Measurements from ENCODE around the gene FGFBP2.

The FGFBP2 gene

DNA sequence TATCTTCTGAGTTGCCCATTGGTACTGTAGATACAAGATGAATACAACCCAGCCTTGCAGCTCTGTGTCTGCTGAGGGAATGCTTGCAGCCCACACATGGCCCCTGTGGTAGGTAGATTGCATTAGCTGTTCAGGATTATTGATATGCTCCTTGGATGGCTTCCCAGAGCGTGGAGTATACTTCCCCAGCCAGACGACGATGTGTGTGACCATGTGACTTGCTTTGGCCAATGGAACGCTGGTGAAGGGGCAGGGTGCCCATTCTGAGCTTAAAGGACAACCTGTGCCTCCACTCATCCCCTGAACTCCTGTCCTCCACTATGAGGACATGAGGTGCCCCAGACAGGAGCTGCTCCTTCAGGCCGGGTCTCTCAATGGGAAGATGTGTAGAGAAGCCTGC, 23.9 kb upstream of the FGFBP2 start:
- H3K4me3 Mint-ChIP-seq, result no peak overlapping the region
- H3K27me3 Mint-ChIP-seq, result no peaks in the 10 kb centered on the region
- peaks cover 2% of the 10 kb centered on the region for H3K4me1 Mint-ChIP-seq (ENCODE audit: low read depth)
- no peaks in the 10 kb centered on the region for H3K36me3 Mint-ChIP-seq (ENCODE audit: low read depth)
- H3K27ac Mint-ChIP-seq, result no peak overlapping the region
- intact Hi-C loops (cut with micrococcal nuclease), result no loop called here
- no peaks in the 10 kb centered on the region for H3K9me3 Mint-ChIP-seq

DNA sequence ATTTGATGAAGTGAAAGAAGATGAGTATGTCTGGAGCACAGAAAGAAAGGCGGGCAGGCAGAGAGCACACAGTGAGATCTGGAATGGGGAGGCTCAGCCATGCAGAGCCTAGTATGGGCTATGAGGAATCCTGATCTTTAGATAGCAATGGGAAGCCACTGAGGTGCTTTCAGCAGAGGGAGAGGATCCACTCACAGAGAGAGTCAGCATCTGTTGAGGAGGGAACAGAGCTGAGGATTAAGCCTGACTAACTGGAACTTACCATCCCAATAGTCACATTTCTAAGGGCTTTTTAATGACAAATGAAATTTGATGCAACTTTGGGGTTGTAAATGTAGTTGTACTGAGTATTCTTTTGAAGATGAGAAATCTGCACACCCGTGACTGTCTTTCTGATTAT, 20.6 kb upstream of the FGFBP2 start:
- no peaks in the 10 kb centered on the region for H3K27me3 Mint-ChIP-seq

DNA sequence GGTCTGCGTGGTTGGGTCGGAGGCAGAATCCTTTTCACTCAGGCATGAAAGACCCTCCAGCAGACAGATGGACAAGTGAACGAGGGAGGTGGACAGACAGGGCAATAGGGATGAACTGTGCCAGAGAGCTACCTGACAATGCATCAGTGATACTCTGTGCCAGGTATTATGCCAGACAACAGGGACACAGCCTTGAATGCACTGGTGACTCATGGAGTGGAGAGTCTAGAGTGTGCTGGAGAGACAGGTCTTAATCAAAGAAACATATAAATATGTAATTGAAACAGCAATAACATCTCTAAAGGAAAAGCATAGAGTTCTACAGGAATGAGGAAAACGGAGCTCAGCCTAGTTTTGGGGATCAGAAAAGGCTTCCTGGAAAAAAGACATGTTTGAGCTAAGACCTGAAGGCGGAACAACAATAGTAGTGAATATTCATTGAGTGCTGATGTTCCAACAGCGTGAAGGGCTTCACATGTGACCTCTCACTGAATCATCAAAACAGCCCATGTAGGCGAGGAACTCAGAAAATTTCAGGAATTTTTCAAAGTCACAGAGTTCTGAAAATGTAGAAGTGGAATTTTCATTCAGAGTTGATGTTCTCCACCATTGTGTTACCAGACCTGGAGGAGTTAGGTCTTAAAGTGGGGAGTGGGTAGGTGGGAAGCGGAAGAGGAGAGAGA, 20.0 kb upstream of the FGFBP2 start:
- Mint-ChIP-seq H3K4me1 (ENCODE audit: low read depth) (peaks cover 6% of the 10 kb centered on the region), H3K27me3 (no peaks in the 10 kb centered on the region), H3K36me3 (ENCODE audit: low read depth) (no peaks in the 10 kb centered on the region)

More for the DNA sequence above, 20.6 kb upstream of the FGFBP2 start:
- intact Hi-C loops (cut with micrococcal nuclease), result no loop called here
- Mint-ChIP-seq H3K27ac (no peak overlapping the region), H3K9me3 (no peaks in the 10 kb centered on the region), H3K4me1 (ENCODE audit: low read depth) (peaks cover 6% of the 10 kb centered on the region), H3K4me3 (no peak overlapping the region), H3K36me3 (ENCODE audit: low read depth) (no peaks in the 10 kb centered on the region)

DNA sequence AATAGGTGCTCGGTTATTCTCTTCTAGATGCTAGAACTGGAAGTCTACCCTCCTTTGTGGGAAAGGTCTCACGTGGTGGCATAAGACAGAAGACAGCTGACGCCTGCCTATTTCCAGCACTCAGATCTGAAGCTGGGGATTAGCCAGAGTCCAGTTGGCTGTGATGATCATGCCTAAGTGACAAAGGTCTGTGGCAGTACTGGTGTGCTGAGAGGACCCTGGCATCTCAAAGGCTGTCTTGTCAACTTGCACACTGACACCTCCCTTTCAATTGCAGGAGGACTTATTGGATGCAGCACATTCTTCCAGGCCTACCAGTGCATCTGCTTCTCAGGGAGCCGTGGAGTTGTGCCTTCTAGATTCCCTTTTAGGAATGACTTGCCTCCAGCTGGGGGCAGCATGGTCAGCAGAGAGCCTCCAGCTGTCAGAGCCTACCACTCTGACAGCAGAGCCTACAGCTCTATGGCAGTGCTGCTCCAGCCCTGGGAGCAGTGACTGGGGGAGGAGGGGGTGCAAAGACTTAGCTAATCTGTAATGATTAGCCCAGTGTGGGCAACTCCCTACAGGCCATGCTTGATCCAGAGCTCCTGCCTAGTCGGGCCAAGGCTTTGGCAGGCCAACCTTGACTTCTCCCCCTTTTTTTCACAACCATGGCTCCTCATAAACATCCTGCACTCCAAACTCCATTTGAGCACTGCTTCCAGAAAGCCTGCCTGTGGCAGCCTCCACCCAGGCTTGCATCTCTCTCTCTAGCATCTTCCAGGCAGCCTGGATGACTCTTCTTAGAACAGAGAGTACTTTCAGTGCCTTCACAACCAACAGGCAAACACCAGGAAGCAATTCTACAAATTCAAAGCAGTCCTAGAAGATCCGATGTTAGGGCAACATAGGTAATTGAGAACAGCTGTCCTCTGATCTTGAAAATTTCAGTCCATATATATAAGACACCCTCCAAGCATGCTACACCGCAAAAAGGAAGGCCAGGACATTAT, 13.8 kb upstream of the FGFBP2 start:
- H3K36me3 Mint-ChIP-seq (ENCODE audit: low read depth), result no peaks in the 10 kb centered on the region
- H3K4me1 Mint-ChIP-seq (ENCODE audit: low read depth), result peaks cover 6% of the 10 kb centered on the region
- no peaks in the 10 kb centered on the region for H3K27me3 Mint-ChIP-seq
- no peak overlapping the region for H3K4me3 Mint-ChIP-seq
- H3K27ac Mint-ChIP-seq, result no peak overlapping the region
- no peaks in the 10 kb centered on the region for H3K9me3 Mint-ChIP-seq
- intact Hi-C loops (cut with micrococcal nuclease), result no loop called here

More for the DNA sequence above, 20.0 kb upstream of the FGFBP2 start:
- intact Hi-C loops (cut with micrococcal nuclease), result no loop called here
- Mint-ChIP-seq H3K27ac (no peak overlapping the region), H3K4me3 (no peak overlapping the region), H3K9me3 (no peaks in the 10 kb centered on the region)

DNA sequence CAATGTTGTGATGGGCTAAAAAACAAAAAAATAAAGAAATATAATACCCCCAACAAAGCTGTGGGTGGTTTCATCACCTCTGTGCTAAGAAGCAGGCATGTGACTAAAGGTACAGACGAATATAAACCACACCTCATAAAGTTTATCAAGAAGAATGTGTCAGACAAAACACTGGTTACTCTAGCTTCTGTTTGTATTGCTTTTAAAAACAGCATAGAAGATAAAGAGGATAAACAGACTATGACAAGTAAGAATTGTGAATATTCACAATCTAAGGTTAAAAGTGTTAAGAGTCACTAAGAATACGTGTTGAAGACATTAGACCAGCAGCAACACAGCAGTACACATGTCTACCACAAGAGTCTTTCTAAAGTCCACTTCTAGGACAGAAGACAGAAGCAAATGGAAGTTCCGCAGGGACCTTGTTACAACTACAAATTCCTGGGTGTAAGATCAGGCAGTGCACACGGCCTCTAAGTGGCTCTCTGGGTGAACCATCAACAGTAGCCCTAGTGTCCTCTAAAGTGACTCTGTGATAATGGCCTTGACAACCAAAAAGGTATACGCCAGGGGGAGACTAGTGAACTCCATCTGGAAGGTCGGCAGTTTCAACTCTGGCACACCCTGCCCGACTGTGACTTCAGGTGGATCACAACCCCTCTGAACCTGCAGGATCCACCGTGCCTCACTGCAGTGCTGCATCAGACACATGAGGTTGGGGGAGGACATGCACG, 8.3 kb upstream of the FGFBP2 start:
- no peaks in the 10 kb centered on the region for H3K4me1 Mint-ChIP-seq (ENCODE audit: low read depth)
- no peaks in the 10 kb centered on the region for H3K9me3 Mint-ChIP-seq
- intact Hi-C loops (cut with micrococcal nuclease), result no loop called here
- peaks cover 1% of the 10 kb centered on the region for H3K27me3 Mint-ChIP-seq
- H3K36me3 Mint-ChIP-seq (ENCODE audit: low read depth), result no peaks in the 10 kb centered on the region
- H3K4me3 Mint-ChIP-seq, result no peak overlapping the region
- H3K27ac Mint-ChIP-seq, result no peak overlapping the region

DNA sequence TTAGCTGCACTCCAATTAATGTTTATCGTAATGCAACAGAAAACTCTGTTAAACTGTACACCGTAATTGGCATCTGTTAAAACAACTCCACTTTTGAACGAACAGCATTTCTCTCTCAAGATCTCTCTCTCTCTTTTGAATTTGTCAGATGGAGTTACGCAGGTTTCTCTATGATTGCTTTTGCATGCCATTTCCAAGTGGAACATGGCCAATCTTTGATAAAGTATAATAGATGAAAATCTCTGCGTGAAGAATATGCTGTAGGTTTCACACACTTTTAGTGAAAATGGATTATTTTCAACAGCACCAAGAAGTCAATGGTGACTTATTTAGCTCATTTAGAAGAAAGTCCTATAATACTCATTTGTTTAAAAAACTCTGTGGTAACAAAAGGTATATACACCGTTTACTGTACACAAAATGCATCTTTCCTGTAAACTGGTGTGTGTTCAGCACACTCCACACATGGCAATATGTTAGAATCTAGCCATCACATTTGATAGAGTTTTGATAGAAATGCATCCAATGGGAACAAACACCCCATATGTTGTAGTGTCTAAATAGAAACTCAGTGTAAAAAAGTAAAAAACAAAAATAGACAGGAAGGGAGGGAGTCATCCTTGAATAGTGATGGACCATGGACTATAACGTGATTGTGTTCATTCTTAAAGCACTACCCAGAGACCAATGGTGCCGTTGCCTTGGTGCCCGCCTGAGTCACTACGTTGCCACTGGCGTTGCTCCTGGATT, 5.8 kb upstream of the FGFBP2 start:
- Mint-ChIP-seq H3K27me3 (peaks cover 1% of the 10 kb centered on the region), H3K27ac (no peak overlapping the region), H3K36me3 (ENCODE audit: low read depth) (no peaks in the 10 kb centered on the region), H3K4me3 (no peak overlapping the region), H3K4me1 (ENCODE audit: low read depth) (peaks cover 6% of the 10 kb centered on the region), H3K9me3 (no peaks in the 10 kb centered on the region)
- intact Hi-C loops (cut with micrococcal nuclease), result no loop called here

DNA sequence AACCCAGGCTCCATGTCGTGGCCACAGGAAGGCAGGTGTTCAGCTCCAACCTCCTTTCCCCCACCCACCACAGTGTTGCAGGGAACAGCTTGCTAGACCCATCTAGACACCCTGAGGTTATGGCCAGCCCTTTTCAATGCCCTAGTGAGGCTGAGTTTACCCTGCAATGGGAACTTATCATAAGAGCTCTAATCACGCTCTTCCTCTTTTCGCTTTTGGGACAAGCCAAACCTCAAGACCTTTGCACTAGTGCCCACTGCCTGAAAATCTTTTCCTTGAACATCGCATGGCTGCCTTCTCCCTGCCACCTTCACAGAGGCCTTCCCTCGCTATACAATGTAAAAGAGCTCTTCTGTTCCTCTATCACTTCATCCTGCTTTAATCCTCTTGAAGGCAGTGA, 2.4 kb upstream of the FGFBP2 start:
- Mint-ChIP-seq H3K36me3 (ENCODE audit: low read depth) (no peaks in the 10 kb centered on the region), H3K27ac (no peak overlapping the region), H3K4me3 (no peak overlapping the region), H3K9me3 (no peaks in the 10 kb centered on the region), H3K27me3 (peaks cover 1% of the 10 kb centered on the region), H3K4me1 (ENCODE audit: low read depth) (peaks cover 26% of the 10 kb centered on the region)
- intact Hi-C loops (cut with micrococcal nuclease), result loop anchor here (2.0 kb wide), 1 partner anchor 35 kb away; no protein-coding TSS in a partner anchor

DNA sequence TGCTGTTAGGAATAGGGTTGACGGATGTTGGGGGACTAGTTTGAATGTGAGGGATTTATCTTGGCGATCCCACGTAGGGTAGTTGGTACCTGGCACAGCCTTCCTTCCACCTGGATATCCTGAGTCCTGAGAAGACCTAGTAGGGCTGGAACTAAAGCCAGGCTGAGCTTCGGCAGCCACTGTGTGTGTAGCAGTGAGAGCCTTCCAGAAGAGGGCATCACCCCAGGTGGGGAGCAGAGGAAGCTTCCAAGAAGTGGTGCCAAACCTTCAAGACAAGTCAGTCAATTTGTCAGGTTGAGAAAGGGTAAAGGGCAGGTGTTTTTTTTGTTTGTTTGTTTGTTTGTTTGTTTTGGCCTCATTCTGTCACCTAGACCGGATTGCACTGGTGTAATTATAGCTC, 1.2 kb upstream of the FGFBP2 start:
- Mint-ChIP-seq H3K36me3 (ENCODE audit: low read depth) (no peaks in the 10 kb centered on the region), H3K27ac (no peak overlapping the region), H3K27me3 (peaks cover 1% of the 10 kb centered on the region), H3K4me1 (ENCODE audit: low read depth) (peaks cover 26% of the 10 kb centered on the region), H3K9me3 (no peaks in the 10 kb centered on the region), H3K4me3 (no peak overlapping the region)
- intact Hi-C loops (cut with micrococcal nuclease), result loop anchor here (2.0 kb wide), 1 partner anchor 37 kb away; no protein-coding TSS in a partner anchor

DNA sequence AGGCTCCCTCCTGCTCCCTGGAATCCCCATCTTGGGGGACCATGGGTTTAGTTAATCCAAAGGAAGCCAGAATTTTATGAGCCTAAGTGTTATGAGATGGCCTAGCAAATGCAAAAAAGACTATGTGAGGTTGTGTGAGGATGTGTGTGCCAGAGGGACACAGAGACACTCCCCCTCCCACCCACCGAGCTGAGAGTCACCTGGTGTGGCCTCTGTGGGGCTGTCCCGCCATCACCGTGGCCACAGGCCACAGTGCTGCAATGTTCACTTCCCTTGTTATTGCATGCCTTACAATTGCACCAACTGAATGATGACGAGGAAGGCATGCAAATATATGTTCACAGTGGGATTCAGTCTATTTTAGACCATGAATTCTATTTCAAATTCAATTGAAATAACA, 601 bp upstream of the FGFBP2 start:
- Mint-ChIP-seq H3K36me3 (ENCODE audit: low read depth) (no peaks in the 10 kb centered on the region), H3K4me3 (no peak overlapping the region), H3K4me1 (ENCODE audit: low read depth) (peaks cover 26% of the 10 kb centered on the region), H3K27ac (no peak overlapping the region), H3K27me3 (peaks cover 1% of the 10 kb centered on the region), H3K9me3 (no peaks in the 10 kb centered on the region)
- intact Hi-C loops (cut with micrococcal nuclease), result no loop called here

DNA sequence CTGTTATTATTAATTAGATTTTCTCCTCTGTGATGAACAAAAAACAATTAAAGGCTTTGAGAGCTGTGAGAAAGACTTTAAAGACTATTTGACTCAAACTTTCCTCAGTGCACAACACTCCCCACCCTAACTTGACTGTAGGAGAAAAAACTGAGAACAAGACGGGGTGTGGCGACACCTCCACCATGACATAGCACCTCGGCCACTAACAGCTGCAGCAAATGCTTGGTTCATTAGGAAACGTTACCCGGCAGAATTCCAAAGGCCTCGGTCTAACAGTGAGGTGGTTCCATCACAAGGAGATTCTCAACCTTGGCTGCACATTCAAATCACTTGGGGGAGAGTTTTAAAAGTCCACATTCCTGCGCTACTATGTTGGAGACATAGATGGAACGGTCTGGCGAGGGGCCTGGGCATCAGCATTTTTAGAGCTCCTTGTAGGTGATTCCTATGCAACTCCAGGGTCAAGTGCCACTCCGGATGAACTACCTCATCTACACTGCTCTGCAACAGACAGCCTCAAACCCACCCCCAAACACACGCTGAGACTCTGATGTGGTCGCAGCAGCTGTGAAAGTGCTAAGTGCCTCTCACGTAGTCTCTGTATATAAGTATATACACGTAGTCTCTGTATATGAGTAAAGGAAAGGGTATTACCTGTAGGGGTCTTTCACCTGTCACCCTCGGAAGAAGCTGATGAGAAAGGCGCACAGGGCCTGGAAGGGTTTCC, 1.0 kb downstream of the FGFBP2 start:
- Mint-ChIP-seq H3K9me3 (no peaks in the 10 kb centered on the region), H3K36me3 (ENCODE audit: low read depth) (no peaks in the 10 kb centered on the region), H3K4me3 (no peak overlapping the region), H3K27ac (no peak overlapping the region), H3K4me1 (ENCODE audit: low read depth) (peaks cover 26% of the 10 kb centered on the region), H3K27me3 (peaks cover 1% of the 10 kb centered on the region)
- intact Hi-C loops (cut with micrococcal nuclease), result no loop called here

DNA sequence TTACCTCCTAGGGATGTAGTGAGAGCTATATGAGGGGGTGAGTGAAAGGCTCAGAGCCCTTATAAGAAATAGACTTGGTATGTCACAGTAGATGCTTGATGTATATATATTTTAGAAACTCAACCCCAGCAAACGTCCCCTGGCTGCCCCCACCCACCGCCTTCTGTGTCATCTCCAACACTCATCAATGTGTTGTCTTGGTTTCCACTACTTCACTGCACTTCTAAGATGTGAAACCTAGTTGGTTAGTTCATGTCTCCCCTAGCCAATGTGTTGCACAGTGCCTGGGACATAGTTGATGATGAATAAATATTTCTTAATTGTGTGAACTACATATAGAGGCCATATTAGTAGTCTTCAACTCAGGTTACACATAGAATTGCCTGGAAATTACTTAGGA, 4.4 kb downstream of the FGFBP2 start:
- Mint-ChIP-seq H3K27me3 (no peaks in the 10 kb centered on the region), H3K36me3 (ENCODE audit: low read depth) (no peaks in the 10 kb centered on the region), H3K4me1 (ENCODE audit: low read depth) (peaks cover 19% of the 10 kb centered on the region), H3K27ac (no peak overlapping the region), H3K9me3 (peaks cover 9% of the 10 kb centered on the region), H3K4me3 (no peak overlapping the region)
- intact Hi-C loops (cut with micrococcal nuclease), result loop anchor here (5.0 kb wide), 1 partner anchor 481 kb away; no protein-coding TSS in a partner anchor

DNA sequence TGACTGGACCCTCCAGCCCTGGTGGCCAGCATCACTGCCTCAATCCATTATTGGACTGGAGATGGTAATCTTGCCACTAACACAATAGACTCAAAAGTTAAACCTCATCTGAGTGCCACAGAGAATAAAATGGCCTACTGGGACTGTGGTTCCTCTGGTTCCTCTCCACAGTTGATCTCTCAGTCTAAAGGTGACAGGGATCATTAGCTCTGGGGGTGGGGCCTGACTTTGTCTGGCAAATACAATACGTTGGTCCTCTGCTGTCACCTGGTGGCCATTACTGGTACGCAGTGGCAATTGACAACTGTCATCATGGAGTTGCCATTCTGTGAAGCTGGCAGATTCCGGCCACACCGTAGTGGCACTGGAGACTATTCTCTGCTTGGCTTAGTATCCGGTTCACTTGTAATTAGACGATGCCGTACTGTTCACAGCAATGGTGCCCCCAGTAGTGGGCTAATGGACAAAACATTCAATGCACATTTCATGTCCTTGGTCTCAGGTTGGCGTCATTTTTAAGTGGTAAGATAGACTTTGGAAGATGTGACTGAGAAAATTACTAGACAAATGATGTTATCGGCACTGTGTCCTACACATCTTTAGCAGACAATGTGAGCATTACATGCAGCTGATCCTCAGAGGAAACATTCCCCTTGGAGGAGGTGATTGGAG, 6.7 kb downstream of the FGFBP2 start:
- Mint-ChIP-seq H3K27ac (no peak overlapping the region), H3K4me1 (ENCODE audit: low read depth) (no peaks in the 10 kb centered on the region), H3K27me3 (no peaks in the 10 kb centered on the region), H3K9me3 (peaks cover 9% of the 10 kb centered on the region), H3K36me3 (ENCODE audit: low read depth) (no peaks in the 10 kb centered on the region), H3K4me3 (no peak overlapping the region)
- intact Hi-C loops (cut with micrococcal nuclease), result loop anchor here (1.0 to 5.0 kb wide), 4 partner anchors 74 to 479 kb away; no protein-coding TSS in a partner anchor

Measured in dendritic cell treated with granulocyte-macrophage colony-stimulating factor and Interleukin-4, amounts not matched to agents 40 ng/mL and 50 ng/mL, for 4 days (primary cell).